HUES48 (cell line): ENCODE data around the gene TMEM44.
"Not testable (repeated sequence)": the region's sequence is repeated elsewhere in the genome, so short reads cannot be mapped to it uniquely, and the experiment has no call there.

Experiments
- H3K27ac ChIP-seq: one replicate; pipeline ENCODE4 v1.7.0; 2013; ENCODE audit warnings: low read depth, low read length, inconsistent platforms
- H3K27me3 ChIP-seq: 2 replicates; pipeline ENCODE4 v1.6.1; 2013; ENCODE audit warnings: mild to moderate bottlenecking, low read length; ENCODE audit not compliant: control insufficient read depth, insufficient read depth
- H3K36me3 ChIP-seq: 2 replicates; pipeline ENCODE4 v1.6.1; 2013; ENCODE audit warnings: low read length; ENCODE audit not compliant: control insufficient read depth, insufficient read depth
- H3K4me1 ChIP-seq: 2 replicates; pipeline ENCODE4 v1.6.1; 2013; ENCODE audit warnings: mild to moderate bottlenecking, low read length; ENCODE audit not compliant: control insufficient read depth, insufficient read depth
- H3K4me3 ChIP-seq: 2 replicates; pipeline ENCODE4 v1.5.1; 2013; ENCODE audit warnings: mild to moderate bottlenecking, low read depth, low read length
- H3K9ac ChIP-seq: 2 replicates; pipeline ENCODE4 v1.6.1; 2013; ENCODE audit warnings: mild to moderate bottlenecking, low read depth, low read length, moderate library complexity
- H3K9me3 ChIP-seq: 2 replicates; pipeline ENCODE4 v1.6.1; 2013; ENCODE audit warnings: low read length; ENCODE audit not compliant: control insufficient read depth, insufficient read depth

TMEM44 gene

GRCh38 chr3:194642769-194643168, 9.6 kb upstream of the TMEM44 start:
- Histone ChIP-seq H3K27me3 (no peaks in the 10 kb centered on the region), H3K9ac (no peak overlapping the region), H3K36me3 (peaks cover 74% of the 10 kb centered on the region), H3K9me3 (no peaks in the 10 kb centered on the region), H3K4me3 (no peak overlapping the region), H3K27ac (no peak overlapping the region), H3K4me1 (no peaks in the 10 kb centered on the region)

- H3K9me3 ChIP-seq = no peaks in the 10 kb centered on the region
- H3K4me3 ChIP-seq = no peak overlapping the region
- no peak overlapping the region for H3K27ac ChIP-seq
- H3K27me3 ChIP-seq = no peaks in the 10 kb centered on the region
- no peak overlapping the region for H3K9ac ChIP-seq
- H3K4me1 ChIP-seq = 0 out of 2 replicates have a peak, but pooled peaks cover 4% of the 10 kb centered on the region
- peaks cover 56% of the 10 kb centered on the region for H3K36me3 ChIP-seq
Measured at GRCh38 chr3:194640829-194641228, 7.6 kb upstream of the TMEM44 start.

- Histone ChIP-seq H3K9me3 (no peaks in the 10 kb centered on the region), H3K4me1 (0 out of 2 replicates have a peak, but pooled peaks cover 4% of the 10 kb centered on the region), H3K36me3 (peaks cover 40% of the 10 kb centered on the region), H3K27ac (no peak overlapping the region), H3K4me3 (no peak overlapping the region), H3K27me3 (no peaks in the 10 kb centered on the region), H3K9ac (no peak overlapping the region)
Measured at GRCh38 chr3:194638991-194639605, 5.9 kb upstream of the TMEM44 start.

- no peaks in the 10 kb centered on the region for H3K27me3 ChIP-seq
- H3K27ac ChIP-seq = no peak overlapping the region
- peaks cover 28% of the 10 kb centered on the region for H3K36me3 ChIP-seq
- H3K9me3 ChIP-seq = no peaks in the 10 kb centered on the region
- H3K4me1 ChIP-seq = 0 out of 2 replicates have a peak, but pooled peaks cover 4% of the 10 kb centered on the region
- H3K4me3 ChIP-seq = no peak overlapping the region
- H3K9ac ChIP-seq = no peak overlapping the region
Measured at GRCh38 chr3:194637541-194638400, 4.6 kb upstream of the TMEM44 start.

- Histone ChIP-seq H3K9ac (no peak overlapping the region), H3K27me3 (no peaks in the 10 kb centered on the region), H3K9me3 (no peaks in the 10 kb centered on the region), H3K27ac (no peak overlapping the region), H3K4me3 (no peak overlapping the region), H3K4me1 (peaks cover 8% of the 10 kb centered on the region; the same call in 1 of the 2 replicates), H3K36me3 (peaks cover 21% of the 10 kb centered on the region)
Measured at GRCh38 chr3:194637066-194637465, 3.8 kb upstream of the TMEM44 start.

GRCh38 chr3:194632809-194633348, 340 bp downstream of the TMEM44 start:
- Histone ChIP-seq H3K4me1 (peaks cover 8% of the 10 kb centered on the region; the same call in 1 of the 2 replicates), H3K27ac (peak overlapping the region; percentile 85)

GRCh38 chr3:194632226-194632808, 902 bp downstream of the TMEM44 start:
- Histone ChIP-seq H3K9me3 (peaks cover 4% of the 10 kb centered on the region; the same call in 1 of the 2 replicates), H3K27me3 (no peaks in the 10 kb centered on the region), H3K9ac (peak overlapping the region; percentile 65), H3K4me1 (peaks cover 8% of the 10 kb centered on the region; the same call in 1 of the 2 replicates), H3K4me3 (peak overlapping the region; percentile 79), H3K27ac (no peak overlapping the region), H3K36me3 (peaks cover 21% of the 10 kb centered on the region)

More at GRCh38 chr3:194632809-194633348, 340 bp downstream of the TMEM44 start:
- H3K9ac ChIP-seq = peak overlapping the region; percentile 65
- H3K9me3 ChIP-seq = peaks cover 4% of the 10 kb centered on the region; the same call in 1 of the 2 replicates
- H3K27me3 ChIP-seq = no peaks in the 10 kb centered on the region
- H3K36me3 ChIP-seq = peaks cover 17% of the 10 kb centered on the region
- H3K4me3 ChIP-seq = peak overlapping the region; percentile 79

GRCh38 chr3:194631696-194632095, 1.5 kb downstream of the TMEM44 start:
- peaks cover 4% of the 10 kb centered on the region; the same call in 1 of the 2 replicates for H3K9me3 ChIP-seq
- peaks cover 24% of the 10 kb centered on the region for H3K36me3 ChIP-seq
- peaks cover 4% of the 10 kb centered on the region; the same call in 1 of the 2 replicates for H3K4me1 ChIP-seq
- H3K9ac ChIP-seq = no peak overlapping the region
- H3K27ac ChIP-seq = no peak overlapping the region
- no peaks in the 10 kb centered on the region for H3K27me3 ChIP-seq
- no peak overlapping the region for H3K4me3 ChIP-seq

GRCh38 chr3:194630681-194631080, 2.5 kb downstream of the TMEM44 start:
- H3K27ac ChIP-seq, H3K4me3 ChIP-seq, H3K27me3 ChIP-seq, H3K4me1 ChIP-seq, H3K9ac ChIP-seq, H3K9me3 ChIP-seq: not testable (repeated sequence)
- H3K36me3 ChIP-seq = peaks cover 32% of the 10 kb centered on the region

- Histone ChIP-seq H3K27me3 (no peaks in the 10 kb centered on the region), H3K27ac (no peak overlapping the region), H3K9me3 (peaks cover 4% of the 10 kb centered on the region; the same call in 1 of the 2 replicates), H3K9ac (no peak overlapping the region), H3K4me3 (no peak overlapping the region), H3K36me3 (peaks cover 27% of the 10 kb centered on the region), H3K4me1 (no peaks in the 10 kb centered on the region)
Measured at GRCh38 chr3:194624956-194625355, 8.3 kb downstream of the TMEM44 start.
